NCI-H1694 treated with DMSO at 0.1 percent for 48 hours (cell line): ENCODE data around the gene PLPP1.

Source experiments
- DNase-seq: peaks from one replicate; lab custom pipeline; 2025; lab: John Stamatoyannopoulos, UW

The PLPP1 gene

GRCh38 chr5:55534436-55535198 is at the start of gene PLPP1:
PLPP1 (minus strand) TSS chr5:55534964; CDS start chr5:55534629, 335 bp downstream.
- peak; percentile 79 for DNase-seq

DNA sequence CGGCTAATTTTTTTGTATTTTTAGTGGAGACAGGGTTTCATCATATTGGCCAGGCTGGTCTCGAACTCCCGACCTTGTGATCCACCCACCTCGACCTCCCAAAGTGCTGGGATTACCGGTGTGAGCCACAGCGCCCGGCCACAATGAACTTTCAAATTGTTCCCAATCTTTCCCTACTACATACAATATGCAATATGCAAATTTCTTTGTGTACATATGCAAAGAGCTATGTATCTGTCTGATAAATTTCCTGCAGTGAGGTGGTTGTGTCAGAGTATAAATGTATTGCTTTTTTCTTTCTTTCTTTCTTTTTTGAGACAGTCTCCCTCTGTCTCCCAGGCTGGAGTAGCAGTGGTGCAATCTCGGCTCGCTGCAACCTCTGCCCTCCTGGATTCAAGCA is 48.8 kb upstream of the PLPP1 start:
- DNase-seq = no peak

DNA sequence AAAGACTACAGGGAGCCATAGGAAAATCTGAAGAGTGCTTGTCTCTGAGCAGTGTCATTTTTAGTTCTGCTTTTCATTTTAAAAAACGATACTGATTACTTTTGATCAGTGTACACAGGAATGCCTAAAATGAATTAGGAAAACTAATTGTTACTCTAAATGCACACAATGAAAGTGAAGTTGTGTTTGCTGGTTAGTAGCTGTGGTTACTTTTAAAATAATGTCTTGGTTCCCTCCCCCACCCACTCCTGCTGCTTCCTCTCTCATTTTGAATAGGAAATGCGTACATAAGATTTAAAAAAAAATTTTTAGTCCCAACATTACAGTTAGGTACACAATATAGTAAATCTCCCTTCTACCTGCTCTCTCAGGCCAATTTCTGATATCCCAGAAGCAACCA is 47.5 kb upstream of the PLPP1 start:
- no peak for DNase-seq

DNA sequence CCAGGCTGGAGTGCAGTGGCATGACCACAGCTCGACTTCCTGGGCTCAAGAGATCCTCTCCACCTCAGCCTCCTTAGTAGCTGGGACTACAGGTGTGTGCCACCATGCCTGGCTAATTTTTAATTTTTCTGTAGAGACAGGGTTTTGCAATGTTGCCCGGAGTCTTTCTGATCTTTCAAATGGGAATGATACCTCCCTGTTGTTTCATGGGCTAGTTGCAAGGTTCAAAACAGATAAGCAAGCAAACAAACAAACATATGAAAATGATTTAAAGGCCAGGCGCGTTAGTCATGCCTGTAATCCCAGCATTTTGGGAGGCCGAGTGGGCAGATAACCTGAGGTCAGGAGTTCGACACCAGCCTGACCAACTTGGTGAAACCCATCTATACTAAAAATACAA is 45.3 kb upstream of the PLPP1 start:
- no peak for DNase-seq

DNA sequence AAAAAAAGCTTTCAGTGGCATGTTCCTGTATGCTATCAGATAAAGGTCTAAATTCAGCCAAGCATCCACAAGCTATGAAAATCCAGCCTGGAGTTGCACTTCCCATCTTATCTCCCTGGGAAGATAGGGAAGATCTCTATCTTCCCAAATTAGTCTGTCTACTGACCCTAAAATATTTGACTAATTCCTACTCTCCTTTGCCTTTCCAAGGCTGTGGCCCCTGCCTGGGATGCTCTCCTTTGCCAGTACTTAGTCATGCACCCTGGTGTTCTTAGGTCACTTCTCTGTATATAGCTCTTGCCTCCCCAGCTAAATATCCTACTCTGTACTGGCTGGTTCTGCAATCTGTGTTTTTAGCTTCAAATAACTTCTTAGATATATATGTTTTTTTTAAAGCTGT is 44.0 kb upstream of the PLPP1 start:
- DNase-seq = no peak

GRCh38 chr5:55577353-55578060 is 42.7 kb upstream of the PLPP1 start:
- peak; percentile 52 for DNase-seq

DNA sequence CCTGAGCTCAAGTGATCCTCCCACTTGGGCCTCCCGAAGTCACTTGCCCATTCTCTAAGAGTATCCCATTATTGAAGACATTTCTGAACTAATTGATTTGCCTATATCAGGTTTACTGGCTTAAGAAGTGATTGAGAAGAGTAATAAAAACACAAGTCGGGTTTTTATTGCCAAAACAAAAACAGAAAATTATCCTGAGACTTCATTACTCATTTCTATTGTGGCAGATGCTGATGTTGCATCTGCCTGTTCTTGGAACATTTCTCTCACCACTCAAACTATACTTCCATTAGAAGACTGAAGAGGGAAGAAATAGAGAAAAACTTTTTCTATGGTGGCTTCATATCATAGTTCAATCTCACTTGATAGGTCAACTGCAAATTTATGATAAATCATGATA is 41.9 kb upstream of the PLPP1 start:
- DNase-seq = no peak

GRCh38 chr5:55575815-55576583 is 41.2 kb upstream of the PLPP1 start:
- DNase-seq = no peak

DNA sequence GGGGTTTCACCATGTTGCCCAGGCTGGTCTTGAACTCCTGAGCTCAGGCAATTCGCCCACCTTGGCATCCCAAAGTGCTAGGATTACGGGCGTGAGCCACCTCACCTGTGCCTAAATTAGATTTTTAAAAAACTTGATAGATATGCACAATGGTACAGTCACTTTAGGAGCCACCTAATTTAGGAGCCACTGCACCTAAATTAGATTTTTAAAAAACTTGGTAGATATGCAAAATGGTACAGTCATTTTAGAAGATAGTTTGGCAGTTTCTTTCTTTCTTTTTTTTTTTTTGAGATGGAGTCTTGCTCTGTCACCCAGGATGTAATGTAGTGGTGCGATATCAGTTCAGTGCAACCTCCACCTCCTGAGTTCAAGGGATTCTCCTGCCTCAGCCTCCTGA is 37.8 kb upstream of the PLPP1 start:
- DNase-seq = no peak

DNA sequence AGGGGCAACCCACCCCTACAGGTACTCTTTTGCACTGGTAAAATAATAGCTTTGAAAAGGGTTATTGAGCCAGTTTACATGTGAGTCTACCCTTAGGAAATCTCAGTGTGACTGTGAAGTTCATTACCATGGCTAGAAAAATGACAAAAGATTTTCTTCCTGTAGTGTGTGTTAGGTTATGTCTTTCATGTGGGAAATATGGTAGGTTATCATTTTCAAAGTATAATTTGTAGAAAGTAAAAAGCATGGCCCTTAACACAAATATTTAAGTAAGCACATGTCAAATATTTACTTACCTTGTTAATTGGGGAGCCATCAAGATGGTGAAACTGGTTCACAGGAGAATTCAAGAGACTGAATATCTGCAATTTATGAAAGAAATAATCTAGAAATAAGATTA is 37.3 kb upstream of the PLPP1 start:
- DNase-seq = no peak

- DNase-seq = no peak
Observed at GRCh38 chr5:55570570-55570969, 35.8 kb upstream of the PLPP1 start.

DNA sequence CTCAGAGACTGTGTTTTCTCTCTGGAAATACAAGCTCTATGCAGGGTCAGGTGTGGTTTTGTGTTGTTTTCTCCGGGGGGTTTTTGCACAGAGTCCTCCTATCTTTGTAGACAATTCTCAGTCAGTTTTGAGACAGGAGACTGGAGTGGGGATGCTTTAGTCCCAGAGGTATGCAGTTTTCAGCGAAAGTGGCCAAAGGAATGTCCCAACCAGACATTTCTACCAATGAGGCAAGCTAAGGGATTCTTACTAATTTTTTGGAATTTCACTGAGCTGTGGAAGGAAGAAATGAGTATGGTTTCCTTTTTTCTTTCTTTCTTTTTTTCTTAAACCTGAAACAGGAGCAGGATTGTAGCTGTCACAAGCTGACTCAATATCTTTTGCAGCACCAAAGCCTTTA is 35.3 kb upstream of the PLPP1 start:
- no peak for DNase-seq

DNA sequence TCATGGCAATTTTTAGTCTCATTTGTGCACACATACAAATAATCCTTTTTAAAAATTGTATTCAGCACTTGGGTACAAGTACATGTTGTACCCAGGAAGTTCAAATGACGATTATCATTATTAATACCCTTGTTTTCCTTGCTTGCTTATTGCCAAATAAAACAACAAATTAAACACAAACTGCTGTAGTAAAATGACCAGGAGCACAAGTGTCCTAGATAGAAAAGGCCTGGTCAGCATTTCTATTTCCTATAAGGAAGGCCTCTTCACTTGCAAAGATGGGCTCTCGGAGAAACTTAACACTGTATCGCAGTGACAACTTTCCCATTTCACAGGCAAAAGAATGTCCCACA is 34.7 kb upstream of the PLPP1 start:
- no peak for DNase-seq

DNA sequence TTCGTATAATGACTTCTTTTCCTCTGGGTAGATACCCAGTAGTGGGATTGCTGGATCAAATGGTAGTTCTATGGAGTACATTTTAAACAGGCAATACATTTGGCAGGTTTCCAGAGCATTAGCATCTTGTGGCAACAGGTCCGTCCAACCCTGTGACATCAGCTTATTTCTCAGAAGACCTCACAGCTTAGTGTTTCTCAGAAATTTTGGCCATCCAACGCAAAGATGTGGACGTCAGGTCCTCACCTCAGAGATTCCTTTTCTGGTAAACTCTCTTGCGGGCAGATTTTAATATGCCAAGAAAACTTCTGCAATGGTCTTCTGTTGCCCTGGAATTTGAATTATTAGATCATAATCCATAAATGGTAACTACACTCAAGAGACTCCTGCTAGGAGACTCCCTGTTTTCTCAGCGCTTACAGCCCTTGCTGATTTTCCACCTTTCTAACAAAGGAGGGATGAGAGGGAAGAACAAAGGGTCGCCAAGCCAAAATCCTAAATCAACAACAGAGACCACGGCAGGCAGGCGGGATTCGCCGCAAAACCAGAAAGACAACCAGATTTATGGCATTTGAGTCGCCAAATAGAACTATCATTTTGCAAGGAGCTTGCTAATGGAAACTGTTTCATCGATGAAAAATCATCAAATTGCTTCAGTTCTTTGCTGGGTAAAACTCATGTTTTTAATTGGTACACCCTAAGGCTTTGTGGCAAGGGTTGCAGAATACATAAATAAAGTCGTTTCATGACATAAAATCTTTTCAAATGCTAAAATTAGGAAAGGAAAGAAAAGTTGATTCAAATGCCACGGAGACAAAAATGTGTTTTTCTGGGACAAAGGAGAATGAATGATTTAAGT is 34.1 kb upstream of the PLPP1 start:
- no peak for DNase-seq

DNA sequence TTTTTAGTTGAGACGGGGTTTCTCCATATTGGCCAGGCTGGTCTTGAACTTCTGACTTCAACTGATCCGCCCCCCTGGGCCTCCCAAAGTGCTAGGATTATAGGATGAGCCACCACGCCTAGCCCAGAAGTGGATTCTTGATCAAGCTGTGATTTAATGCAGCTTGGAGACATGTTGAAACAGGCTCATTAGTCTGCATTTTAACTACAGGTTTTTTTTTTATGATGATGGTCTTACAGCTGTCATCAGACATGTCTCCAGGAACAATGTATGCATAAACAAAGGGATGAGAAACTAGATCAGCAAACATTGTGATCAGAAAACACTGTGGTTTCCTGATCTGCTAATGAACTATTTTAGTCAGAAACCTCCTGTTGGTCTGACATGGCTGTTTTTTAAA is 30.0 kb upstream of the PLPP1 start:
- peak; percentile 11 for DNase-seq

DNA sequence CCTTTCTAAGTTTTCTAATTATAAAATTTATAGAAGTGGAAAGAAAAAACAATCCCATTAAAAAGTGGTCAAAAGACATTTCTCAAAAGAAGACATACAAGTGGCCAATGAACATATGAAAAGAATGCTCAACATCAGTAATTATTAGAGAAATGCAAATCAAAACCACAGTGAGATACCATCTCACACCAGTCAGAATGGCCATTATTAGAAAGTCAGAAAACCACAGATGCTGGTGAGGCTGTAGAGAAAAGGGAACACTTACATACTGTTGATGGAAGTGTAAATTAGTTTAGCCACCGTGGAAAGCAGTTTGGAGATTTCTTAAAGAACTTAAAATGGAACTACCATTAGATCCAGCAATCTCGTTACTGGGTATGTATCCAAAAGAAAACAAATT is 23.7 kb upstream of the PLPP1 start:
- DNase-seq = no peak

DNA sequence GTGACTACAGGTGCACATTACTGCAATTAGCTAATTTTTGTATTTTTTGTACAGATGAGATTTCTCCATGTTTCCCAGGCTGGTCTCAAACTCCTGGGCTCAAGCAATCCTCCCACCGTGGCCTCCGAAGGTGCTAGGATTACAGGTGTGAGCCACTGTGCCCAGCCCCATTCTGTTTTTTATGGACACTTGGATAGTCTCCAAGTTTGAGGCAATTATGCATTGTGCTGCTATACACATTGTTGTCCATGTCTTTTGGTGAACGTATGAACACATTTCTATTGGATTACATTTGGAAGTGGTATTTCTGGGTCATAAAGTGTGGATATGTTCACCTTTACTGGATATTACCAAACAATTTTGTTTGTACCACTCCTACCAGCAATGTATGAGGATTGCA is 22.4 kb upstream of the PLPP1 start:
- no peak for DNase-seq

DNA sequence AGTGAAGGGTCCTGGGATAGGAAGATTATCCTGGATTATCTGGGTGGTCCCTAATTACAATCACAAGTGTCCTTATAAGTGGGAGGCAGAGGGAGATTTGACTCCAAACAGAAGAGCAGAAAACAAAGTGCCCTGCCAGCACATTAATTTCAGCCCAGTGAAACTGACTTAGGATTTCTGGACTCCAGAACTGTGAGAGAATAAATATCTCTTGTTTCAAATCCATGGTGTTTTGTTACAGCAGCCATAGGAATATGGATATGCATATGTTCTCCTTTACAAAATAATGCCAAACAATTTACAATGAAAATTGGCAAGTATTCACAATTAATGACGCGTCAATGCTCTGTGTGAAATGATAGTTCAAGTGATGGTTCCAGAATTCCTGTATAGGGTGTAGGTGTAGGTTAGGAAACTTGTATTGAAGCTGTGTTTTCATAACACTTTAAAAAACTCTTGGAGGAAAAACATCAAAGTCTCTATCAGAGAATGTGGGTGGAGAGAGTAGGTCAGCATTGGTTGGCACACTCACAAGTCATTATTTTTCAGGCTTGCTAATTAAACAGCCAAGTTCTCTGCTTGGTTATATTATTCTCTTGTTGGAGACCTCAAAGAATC is 19.9 kb upstream of the PLPP1 start:
- DNase-seq = no peak

- no peak for DNase-seq
Observed at GRCh38 chr5:55551904-55552303, 17.1 kb upstream of the PLPP1 start.

DNA sequence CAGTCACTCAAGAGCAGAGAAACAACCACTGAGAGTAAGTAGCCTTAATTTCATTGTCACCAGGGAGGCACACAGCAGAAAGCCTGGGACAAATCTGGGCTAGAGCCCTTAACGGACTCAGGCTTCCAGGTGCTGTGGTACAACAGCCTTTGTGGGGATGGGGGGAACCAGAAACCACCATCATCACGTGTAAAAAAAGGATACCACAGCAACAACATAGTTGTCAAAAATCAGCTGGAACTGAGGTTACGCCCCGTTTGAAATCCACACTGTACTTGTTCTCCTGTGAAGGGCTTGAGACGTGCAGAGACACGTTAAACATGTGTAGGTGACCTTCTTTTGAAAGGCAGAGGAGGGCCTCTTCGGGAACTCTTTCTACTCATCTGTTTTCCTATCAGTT is 16.6 kb upstream of the PLPP1 start:
- no peak for DNase-seq

GRCh38 chr5:55547781-55548180 is 13.0 kb upstream of the PLPP1 start:
- DNase-seq = no peak

- DNase-seq = no peak
Observed at GRCh38 chr5:55546947-55547346, 12.2 kb upstream of the PLPP1 start.
